MM.1S (cell line): Measurements from ENCODE around the gene DNAAF5.

ENCODE experiments used
- EZH2 ChIP-seq: fragments of 300-600 bp; sonication (generic); optimal IDR thresholded peaks from 2 replicates; pipeline ENCODE3; 2017; ENCODE audit warnings: low read depth, mild to moderate bottlenecking, antibody characterized with exemption, low read length, mixed read lengths
- TF ChIP-seq, protein P1 (sequence below): fragments of 300-600 bp; sonication (generic); IDR thresholded peaks from 2 replicates; pipeline ENCODE4 v1.5.1; 2016; ENCODE audit warnings: antibody characterized with exemption, low read length, mixed read lengths

DNA sequence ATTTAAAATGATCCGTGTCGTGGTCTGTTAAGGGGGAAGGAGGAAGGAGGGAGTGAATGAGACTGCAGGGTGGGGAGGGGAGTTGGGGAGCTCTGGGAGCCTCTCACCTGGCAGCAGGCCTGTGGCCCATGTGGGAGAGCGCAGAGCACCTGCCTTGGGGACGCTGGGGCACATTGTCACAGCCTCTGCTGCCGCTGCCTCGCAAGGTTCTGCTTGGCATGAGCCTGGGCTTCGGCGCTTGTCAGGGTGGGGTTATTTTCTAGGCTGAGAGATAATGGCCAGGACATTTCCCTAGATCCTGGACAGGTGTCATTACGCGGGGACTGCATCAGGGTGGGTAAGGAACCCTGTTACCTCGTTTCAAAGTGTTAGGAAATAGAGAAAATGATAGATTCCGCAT, 103.6 kb downstream of the DNAAF5 start:
- TF ChIP-seq, protein P1, sequence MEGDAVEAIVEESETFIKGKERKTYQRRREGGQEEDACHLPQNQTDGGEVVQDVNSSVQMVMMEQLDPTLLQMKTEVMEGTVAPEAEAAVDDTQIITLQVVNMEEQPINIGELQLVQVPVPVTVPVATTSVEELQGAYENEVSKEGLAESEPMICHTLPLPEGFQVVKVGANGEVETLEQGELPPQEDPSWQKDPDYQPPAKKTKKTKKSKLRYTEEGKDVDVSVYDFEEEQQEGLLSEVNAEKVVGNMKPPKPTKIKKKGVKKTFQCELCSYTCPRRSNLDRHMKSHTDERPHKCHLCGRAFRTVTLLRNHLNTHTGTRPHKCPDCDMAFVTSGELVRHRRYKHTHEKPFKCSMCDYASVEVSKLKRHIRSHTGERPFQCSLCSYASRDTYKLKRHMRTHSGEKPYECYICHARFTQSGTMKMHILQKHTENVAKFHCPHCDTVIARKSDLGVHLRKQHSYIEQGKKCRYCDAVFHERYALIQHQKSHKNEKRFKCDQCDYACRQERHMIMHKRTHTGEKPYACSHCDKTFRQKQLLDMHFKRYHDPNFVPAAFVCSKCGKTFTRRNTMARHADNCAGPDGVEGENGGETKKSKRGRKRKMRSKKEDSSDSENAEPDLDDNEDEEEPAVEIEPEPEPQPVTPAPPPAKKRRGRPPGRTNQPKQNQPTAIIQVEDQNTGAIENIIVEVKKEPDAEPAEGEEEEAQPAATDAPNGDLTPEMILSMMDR: no peak
- no peak for TF ChIP-seq EZH2
